OCI-M1 (cell line): ENCODE data around the gene HDLBP.
"Not testable (repeated sequence)": the region's sequence is repeated elsewhere in the genome, so short reads cannot be mapped to it uniquely, and the experiment has no call there.

Experiments used
- DNase-seq: peaks from one replicate; lab custom pipeline; 2025; lab: John Stamatoyannopoulos, UW

HDLBP gene

GRCh38 chr2:241329669-241330615 lies 14.5 kb upstream of the HDLBP start:
- peak; percentile 24 for DNase-seq

- no peak for DNase-seq
Measured at GRCh38 chr2:241325257-241325656, 9.8 kb upstream of the HDLBP start.

GRCh38 chr2:241324775-241325174 lies 9.3 kb upstream of the HDLBP start:
- DNase-seq = peak; percentile 88

GRCh38 chr2:241323778-241324177 lies 8.3 kb upstream of the HDLBP start:
- DNase-seq = no peak

GRCh38 chr2:241321886-241322285 lies 6.4 kb upstream of the HDLBP start:
- DNase-seq = no peak

GRCh38 chr2:241321033-241321432 lies 5.6 kb upstream of the HDLBP start:
- no peak for DNase-seq

- no peak for DNase-seq
Measured at GRCh38 chr2:241320394-241320793, 4.9 kb upstream of the HDLBP start.

GRCh38 chr2:241318830-241319229 lies 3.4 kb upstream of the HDLBP start:
- not testable (repeated sequence) for DNase-seq

- peak; percentile 54 for DNase-seq
Measured at GRCh38 chr2:241317391-241317790, 1.9 kb upstream of the HDLBP start.

- DNase-seq = no peak
Measured at GRCh38 chr2:241316825-241317224, 1.4 kb upstream of the HDLBP start.

GRCh38 chr2:241315879-241316631 lies 583 bp upstream of the HDLBP start, which contains the start of gene SEPTIN2:
SEPTIN2 (plus strand) TSS chr2:241315925; CDS start chr2:241324233, 8,308 bp downstream.
- peak; percentile 89 for DNase-seq

- peak; percentile 74 for DNase-seq
Measured at GRCh38 chr2:241314226-241315092, 1.0 kb downstream of the HDLBP start.

GRCh38 chr2:241313543-241314095 lies 1.9 kb downstream of the HDLBP start:
- no peak for DNase-seq

GRCh38 chr2:241312082-241312481 lies 3.4 kb downstream of the HDLBP start:
- peak; percentile 8 for DNase-seq

GRCh38 chr2:241310917-241311566 lies 4.4 kb downstream of the HDLBP start:
- DNase-seq = no peak

- peak; percentile 80 for DNase-seq
Measured at GRCh38 chr2:241309684-241310117, 5.8 kb downstream of the HDLBP start.

GRCh38 chr2:241308832-241309500 lies 6.5 kb downstream of the HDLBP start:
- no peak for DNase-seq

GRCh38 chr2:241308267-241308666 lies 7.2 kb downstream of the HDLBP start:
- no peak for DNase-seq

GRCh38 chr2:241307055-241307454 lies 8.4 kb downstream of the HDLBP start:
- DNase-seq = no peak

- no peak for DNase-seq
Measured at GRCh38 chr2:241304039-241304670, 11.3 kb downstream of the HDLBP start.
